Globus pallidus (tissue), 1 donor: ENCODE data around the gene ZBP1.

ENCODE experiments used
- DNase-seq: peaks from one replicate; pipeline ENCODE4 v3.0.0-alpha.2; 2015; ENCODE audit warnings: low spot score

ZBP1 gene

GRCh38 chr20:57617079-57617795 lies 3.0 kb downstream of the ZBP1 start:
- DNase-seq: no peak

GRCh38 chr20:57616143-57616951 lies 3.9 kb downstream of the ZBP1 start:
- DNase-seq: no peak

GRCh38 chr20:57615445-57615811 lies 4.8 kb downstream of the ZBP1 start:
- no peak for DNase-seq

- no peak for DNase-seq
Measured at GRCh38 chr20:57614490-57615444, 5.5 kb downstream of the ZBP1 start.

- DNase-seq: no peak
Measured at GRCh38 chr20:57613481-57613921, 6.7 kb downstream of the ZBP1 start.

GRCh38 chr20:57612916-57613315 lies 7.3 kb downstream of the ZBP1 start:
- no peak for DNase-seq

GRCh38 chr20:57612436-57612835 lies 7.8 kb downstream of the ZBP1 start:
- DNase-seq: no peak

- peak; percentile 55 for DNase-seq
Measured at GRCh38 chr20:57611586-57612311, 8.5 kb downstream of the ZBP1 start.

- no peak for DNase-seq
Measured at GRCh38 chr20:57610261-57610952, 9.8 kb downstream of the ZBP1 start.

- DNase-seq: no peak
Measured at GRCh38 chr20:57609842-57610167, 10.4 kb downstream of the ZBP1 start.

- DNase-seq: no peak
Measured at GRCh38 chr20:57609086-57609841, 11.0 kb downstream of the ZBP1 start.

- no peak for DNase-seq
Measured at GRCh38 chr20:57608516-57608915, 11.7 kb downstream of the ZBP1 start.

- no peak for DNase-seq
Measured at GRCh38 chr20:57605878-57606277, 14.3 kb downstream of the ZBP1 start.

GRCh38 chr20:57605045-57605444 lies 15.2 kb downstream of the ZBP1 start:
- DNase-seq: no peak

GRCh38 chr20:57603120-57603519 lies 17.1 kb downstream of the ZBP1 start:
- no peak for DNase-seq

- DNase-seq: no peak
Measured at GRCh38 chr20:57601737-57602136, 18.5 kb downstream of the ZBP1 start.

- no peak for DNase-seq
Measured at GRCh38 chr20:57601211-57601570, 19.0 kb downstream of the ZBP1 start.

- DNase-seq: no peak
Measured at GRCh38 chr20:57600320-57601210, 19.7 kb downstream of the ZBP1 start.

- no peak for DNase-seq
Measured at GRCh38 chr20:57598491-57598890, 21.7 kb downstream of the ZBP1 start.
